ENCODE results near the gene C20orf204. TPM values are rescaled to one million over a fixed set of nuclear protein-coding genes. Genes with fewer than 3 reads are reported as not detected.

C20orf204 gene
- total RNA-seq, 1 donor from 2014 or later = 3.8 TPM

DNA sequence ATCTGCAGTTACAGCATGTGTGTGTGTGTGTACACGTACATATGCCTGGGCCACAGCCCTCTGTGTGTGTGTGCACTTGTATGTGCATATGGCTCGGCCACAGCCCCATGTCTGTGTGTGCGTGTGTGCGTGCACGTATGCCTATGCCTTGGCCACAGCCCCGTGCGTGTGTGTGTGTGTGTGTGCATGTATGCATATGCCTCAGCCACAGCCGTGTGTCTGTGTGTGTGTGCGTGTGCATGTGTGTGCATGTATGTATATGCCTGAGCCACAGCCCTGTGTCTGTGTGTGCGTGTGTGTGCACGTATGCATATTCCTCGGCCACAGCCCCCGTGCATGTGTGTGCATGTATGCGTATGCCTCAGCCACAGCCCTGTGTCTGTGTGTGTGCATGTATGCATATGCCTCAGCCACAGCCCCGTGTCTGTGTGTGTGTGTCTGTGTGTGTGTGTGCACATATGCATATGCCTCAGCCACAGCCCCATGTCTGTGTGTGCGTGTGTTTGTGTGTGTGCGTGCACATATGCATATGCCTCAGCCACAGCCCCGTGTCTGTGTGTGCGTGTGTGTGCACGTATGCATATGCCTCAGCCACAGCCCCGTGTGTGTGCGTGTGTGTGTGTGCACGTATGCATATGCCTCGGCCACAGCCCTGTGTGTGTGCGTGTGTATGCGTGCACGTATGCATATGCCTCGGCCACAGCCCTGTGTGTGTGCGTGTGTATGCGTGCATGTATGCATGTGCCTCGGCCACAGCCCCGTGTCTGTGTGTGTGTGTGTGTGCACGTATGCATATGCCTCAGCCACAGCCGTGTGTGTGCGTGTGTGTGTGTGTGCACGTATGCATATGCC lies 14.6 kb upstream of the C20orf204 start:
- H3K27me3 Mint-ChIP-seq (ENCODE audit: low read depth) = no peaks in the 10 kb centered on the region
- no peak for DNase-seq (ENCODE audit: low spot score)
- no peak overlapping the region for H3K4me3 Mint-ChIP-seq (ENCODE audit: low read depth)
- intact Hi-C loops (cut with micrococcal nuclease) = no loop called here
- H3K27ac Mint-ChIP-seq = no peak overlapping the region
- H3K36me3 Mint-ChIP-seq (ENCODE audit: low read depth) = peaks cover 68% of the 10 kb centered on the region
- H3K4me1 Mint-ChIP-seq (ENCODE audit: low read depth) = no peaks in the 10 kb centered on the region
- H3K9me3 Mint-ChIP-seq = no peaks in the 10 kb centered on the region

DNA sequence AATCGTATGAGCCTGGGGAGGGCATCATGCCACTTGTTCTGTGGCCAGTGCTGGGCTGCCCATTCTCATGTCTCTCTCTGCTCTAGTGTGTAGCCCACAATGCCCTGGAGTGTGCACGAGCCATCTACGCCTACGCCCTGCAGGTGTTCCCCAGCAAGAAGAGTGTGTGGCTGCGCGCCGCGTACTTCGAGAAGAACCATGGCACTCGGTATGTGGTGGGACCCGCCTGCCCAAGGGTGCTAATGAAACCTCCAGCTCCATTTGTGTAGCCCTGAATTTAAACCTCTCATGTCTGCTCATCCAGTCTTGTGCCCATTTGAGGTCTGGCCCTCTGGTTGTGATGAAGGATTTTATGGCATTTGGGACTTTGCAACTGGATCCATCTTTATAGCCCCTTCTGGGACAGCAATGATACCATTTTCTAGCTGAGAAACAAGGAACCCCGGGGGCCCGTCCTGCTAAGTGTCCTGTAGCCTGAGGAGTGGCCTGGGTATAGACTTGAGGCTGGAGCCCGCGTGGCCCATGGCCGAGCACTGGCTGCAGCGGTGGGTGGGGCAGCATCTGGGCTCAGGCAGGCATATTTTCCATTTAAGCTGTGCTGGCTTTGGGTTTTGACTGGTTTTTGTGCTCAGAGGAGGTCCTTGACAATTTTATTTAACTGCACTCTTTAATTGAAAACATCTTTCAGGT lies 13.2 kb upstream of the C20orf204 start:
- DNase-seq (ENCODE audit: low spot score) = no peak
- H3K4me3 Mint-ChIP-seq (ENCODE audit: low read depth) = no peak overlapping the region
- intact Hi-C loops (cut with micrococcal nuclease) = no loop called here
- no peaks in the 10 kb centered on the region for H3K4me1 Mint-ChIP-seq (ENCODE audit: low read depth)
- H3K27me3 Mint-ChIP-seq (ENCODE audit: low read depth) = no peaks in the 10 kb centered on the region
- H3K27ac Mint-ChIP-seq = no peak overlapping the region
- H3K36me3 Mint-ChIP-seq (ENCODE audit: low read depth) = peaks cover 67% of the 10 kb centered on the region
- H3K9me3 Mint-ChIP-seq = no peaks in the 10 kb centered on the region

DNA sequence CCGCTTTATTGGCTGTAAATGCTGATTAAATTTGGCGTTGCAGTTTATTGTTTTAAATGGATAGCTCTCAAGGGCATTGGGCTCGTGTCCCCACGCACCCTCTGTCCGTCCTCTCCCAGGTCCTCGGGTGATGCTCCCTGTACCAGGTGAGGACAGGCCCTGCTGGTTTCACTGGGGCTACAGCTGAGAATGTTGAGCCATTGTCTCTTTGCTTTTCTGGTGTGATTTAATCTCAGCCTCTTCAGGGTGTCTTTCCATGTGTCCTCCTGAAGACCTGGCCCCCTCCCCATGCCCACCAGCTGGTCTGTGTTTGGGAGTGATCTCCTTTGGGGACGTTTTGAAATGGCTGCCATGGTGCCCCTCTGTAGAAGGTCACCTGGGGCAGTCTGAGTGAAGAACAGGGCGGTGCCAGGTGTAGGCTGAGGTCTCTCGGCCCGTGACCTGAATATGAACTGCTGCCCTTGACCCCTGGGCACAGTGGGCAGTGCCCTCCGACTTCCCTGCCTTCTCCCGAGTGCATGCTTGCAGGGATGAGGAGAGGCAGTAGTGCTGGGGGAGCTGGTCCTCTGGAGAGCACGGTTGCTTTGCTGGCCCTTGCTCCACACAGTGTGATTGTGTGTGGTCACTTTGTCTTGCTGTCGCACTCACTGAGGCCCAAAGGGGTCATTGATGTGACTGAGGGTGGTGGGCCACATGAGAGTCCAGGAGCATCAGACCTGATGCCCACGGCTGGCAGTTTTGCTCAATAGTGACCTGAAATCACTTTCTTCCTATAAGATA lies 12.4 kb upstream of the C20orf204 start:
- Mint-ChIP-seq H3K4me1 (ENCODE audit: low read depth) (no peaks in the 10 kb centered on the region), H3K27me3 (ENCODE audit: low read depth) (no peaks in the 10 kb centered on the region), H3K4me3 (ENCODE audit: low read depth) (no peak overlapping the region), H3K9me3 (no peaks in the 10 kb centered on the region), H3K36me3 (ENCODE audit: low read depth) (peaks cover 67% of the 10 kb centered on the region), H3K27ac (no peak overlapping the region)
- intact Hi-C loops (cut with micrococcal nuclease) = no loop called here
- DNase-seq (ENCODE audit: low spot score) = no peak

DNA sequence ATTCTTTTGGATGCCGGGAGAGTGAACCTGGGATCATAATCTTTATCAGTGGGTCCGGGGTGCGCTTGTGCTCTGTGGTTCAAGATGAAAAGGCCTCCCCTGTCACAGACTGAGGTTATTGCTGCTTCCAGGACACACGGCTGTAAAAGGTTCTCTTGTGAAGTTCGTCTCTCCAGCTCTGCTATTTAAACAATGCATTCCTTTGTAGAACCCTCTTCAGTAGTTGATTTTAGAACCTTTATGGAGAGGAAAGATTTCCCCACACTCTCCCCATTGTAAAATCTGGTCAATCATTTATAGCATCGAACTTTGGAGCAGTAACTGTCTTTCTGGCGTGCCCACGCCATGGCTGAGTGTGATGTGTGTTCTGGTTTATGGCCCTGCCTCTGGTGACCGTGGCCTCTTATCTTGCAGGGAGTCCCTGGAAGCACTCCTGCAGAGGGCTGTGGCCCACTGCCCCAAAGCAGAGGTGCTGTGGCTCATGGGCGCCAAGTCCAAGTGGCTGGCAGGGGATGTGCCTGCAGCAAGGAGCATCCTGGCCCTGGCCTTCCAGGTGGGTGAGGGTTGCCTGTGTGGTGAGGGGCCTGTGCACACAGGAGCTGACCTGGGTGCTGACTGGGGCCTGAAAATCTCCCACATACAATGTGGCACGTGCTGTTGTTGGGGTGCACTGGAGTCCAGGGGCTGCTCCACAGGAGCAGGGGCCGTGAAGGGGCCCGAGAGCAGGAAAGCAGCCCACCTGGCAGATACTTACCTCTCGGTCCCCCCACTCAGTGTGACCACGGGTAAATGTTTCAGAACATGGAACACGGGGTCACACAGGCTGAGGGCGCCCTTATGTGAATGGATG lies 11.6 kb upstream of the C20orf204 start:
- Mint-ChIP-seq H3K9me3 (no peaks in the 10 kb centered on the region), H3K4me1 (ENCODE audit: low read depth) (no peaks in the 10 kb centered on the region), H3K27me3 (ENCODE audit: low read depth) (no peaks in the 10 kb centered on the region), H3K4me3 (ENCODE audit: low read depth) (no peak overlapping the region), H3K36me3 (ENCODE audit: low read depth) (peaks cover 63% of the 10 kb centered on the region), H3K27ac (no peak overlapping the region)
- intact Hi-C loops (cut with micrococcal nuclease) = no loop called here
- no peak for DNase-seq (ENCODE audit: low spot score)

DNA sequence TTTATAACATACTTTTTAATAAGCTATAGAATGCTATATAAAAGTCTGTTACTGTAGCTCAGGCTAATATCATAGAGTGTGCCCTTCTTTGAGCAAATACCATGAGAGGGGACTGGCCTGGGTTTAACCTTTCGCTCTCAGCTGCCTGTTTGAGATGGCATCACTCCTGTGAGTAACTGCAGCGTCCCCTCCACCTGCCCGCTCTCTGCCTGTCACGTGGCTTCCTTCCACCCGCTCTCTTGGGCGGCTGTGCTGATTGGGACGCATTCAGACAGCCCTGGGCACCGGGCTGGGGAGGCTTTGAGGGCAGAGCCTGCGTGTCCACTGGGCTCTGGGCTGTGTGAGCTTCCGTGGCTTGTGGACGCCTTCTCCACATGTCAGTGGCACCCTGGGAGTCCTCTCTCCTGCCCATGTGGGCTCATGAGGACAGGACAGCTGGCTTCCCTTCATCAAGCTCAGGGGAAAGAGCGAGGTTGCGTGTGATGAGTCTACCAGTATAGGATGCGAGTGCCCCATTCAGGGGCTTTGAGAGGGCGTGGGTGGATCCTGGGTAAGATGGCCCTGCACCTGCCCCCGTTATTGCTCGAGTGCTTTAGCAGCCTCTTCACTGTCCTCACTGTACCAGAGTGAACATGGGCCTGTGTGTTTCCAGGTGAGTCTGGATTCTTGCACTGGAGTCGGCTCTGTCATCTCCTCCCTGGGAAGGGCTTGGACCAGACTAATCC lies 10.7 kb upstream of the C20orf204 start:
- Mint-ChIP-seq H3K27ac (no peak overlapping the region), H3K9me3 (no peaks in the 10 kb centered on the region), H3K4me1 (ENCODE audit: low read depth) (no peaks in the 10 kb centered on the region), H3K36me3 (ENCODE audit: low read depth) (peaks cover 65% of the 10 kb centered on the region), H3K4me3 (ENCODE audit: low read depth) (no peak overlapping the region), H3K27me3 (ENCODE audit: low read depth) (no peaks in the 10 kb centered on the region)
- no peak for DNase-seq (ENCODE audit: low spot score)
- intact Hi-C loops (cut with micrococcal nuclease) = no loop called here

DNA sequence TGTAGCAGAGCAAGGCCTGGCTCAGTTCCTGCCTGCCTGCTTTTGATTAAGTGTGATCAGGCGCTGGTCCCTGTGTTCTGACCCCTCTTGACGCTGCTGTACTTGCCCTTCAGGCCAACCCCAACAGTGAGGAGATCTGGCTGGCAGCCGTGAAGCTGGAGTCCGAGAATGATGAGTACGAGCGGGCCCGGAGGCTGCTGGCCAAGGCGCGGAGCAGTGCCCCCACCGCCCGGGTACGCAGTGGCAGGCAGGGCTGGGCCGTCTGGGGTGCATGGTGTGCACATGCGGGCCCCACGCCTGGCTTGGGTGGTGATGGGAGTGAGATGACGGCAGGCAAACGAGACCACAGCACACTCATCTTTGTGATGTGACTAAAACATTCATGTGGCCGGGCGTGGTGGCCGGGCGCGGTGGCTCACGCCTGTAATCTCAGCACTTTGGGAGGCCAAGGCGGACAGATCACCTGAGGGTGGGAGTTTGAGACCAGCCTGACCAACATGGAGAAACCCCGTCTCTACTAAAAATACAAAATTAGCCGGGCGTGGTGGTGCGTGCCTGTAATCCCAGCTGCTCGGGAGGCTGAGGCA lies 10.1 kb upstream of the C20orf204 start:
- no peaks in the 10 kb centered on the region for H3K4me1 Mint-ChIP-seq (ENCODE audit: low read depth)
- H3K9me3 Mint-ChIP-seq = no peaks in the 10 kb centered on the region
- H3K36me3 Mint-ChIP-seq (ENCODE audit: low read depth) = peaks cover 72% of the 10 kb centered on the region
- no peaks in the 10 kb centered on the region for H3K27me3 Mint-ChIP-seq (ENCODE audit: low read depth)
- H3K27ac Mint-ChIP-seq = no peak overlapping the region
- H3K4me3 Mint-ChIP-seq (ENCODE audit: low read depth) = no peak overlapping the region
- DNase-seq (ENCODE audit: low spot score) = no peak
- intact Hi-C loops (cut with micrococcal nuclease) = no loop called here

DNA sequence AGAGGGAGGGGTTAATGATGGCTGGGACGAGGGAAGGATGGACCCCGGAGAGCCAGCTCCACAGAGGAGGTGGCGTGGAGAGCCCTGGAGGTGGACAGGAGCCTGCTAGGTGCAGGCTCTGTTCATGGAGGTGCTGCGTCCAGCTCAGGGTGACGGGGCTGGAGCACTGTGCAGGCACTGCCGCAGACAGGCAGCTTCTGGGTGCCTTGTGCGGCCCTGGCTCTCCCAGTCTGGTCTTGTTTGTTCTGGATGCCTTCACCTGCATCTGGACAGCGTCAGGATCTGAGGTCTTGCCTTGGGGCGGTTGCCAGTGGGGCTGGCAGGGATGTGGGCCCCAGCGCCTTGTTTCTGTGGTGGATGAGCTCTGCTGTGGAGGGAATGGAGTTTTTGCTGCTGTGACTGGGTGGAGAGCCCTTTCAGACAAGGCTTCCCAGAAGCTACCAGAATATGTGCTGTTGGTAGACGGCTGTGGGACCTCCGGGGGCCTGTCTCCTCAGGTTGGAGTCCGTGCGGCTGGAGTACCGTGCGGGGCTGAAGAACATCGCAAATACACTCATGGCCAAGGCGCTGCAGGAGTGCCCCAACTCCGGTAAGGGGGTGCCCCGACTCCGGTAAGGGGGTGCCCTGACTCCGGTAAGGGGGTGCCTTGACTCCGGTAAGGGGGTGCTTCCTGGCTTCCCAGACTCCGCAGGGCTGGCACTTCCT lies 7.8 kb upstream of the C20orf204 start:
- DNase-seq (ENCODE audit: low spot score) = no peak
- Mint-ChIP-seq H3K27ac (no peak overlapping the region), H3K27me3 (ENCODE audit: low read depth) (no peaks in the 10 kb centered on the region), H3K4me1 (ENCODE audit: low read depth) (no peaks in the 10 kb centered on the region), H3K4me3 (ENCODE audit: low read depth) (no peak overlapping the region), H3K36me3 (ENCODE audit: low read depth) (peaks cover 62% of the 10 kb centered on the region), H3K9me3 (no peaks in the 10 kb centered on the region)
- intact Hi-C loops (cut with micrococcal nuclease) = no loop called here

DNA sequence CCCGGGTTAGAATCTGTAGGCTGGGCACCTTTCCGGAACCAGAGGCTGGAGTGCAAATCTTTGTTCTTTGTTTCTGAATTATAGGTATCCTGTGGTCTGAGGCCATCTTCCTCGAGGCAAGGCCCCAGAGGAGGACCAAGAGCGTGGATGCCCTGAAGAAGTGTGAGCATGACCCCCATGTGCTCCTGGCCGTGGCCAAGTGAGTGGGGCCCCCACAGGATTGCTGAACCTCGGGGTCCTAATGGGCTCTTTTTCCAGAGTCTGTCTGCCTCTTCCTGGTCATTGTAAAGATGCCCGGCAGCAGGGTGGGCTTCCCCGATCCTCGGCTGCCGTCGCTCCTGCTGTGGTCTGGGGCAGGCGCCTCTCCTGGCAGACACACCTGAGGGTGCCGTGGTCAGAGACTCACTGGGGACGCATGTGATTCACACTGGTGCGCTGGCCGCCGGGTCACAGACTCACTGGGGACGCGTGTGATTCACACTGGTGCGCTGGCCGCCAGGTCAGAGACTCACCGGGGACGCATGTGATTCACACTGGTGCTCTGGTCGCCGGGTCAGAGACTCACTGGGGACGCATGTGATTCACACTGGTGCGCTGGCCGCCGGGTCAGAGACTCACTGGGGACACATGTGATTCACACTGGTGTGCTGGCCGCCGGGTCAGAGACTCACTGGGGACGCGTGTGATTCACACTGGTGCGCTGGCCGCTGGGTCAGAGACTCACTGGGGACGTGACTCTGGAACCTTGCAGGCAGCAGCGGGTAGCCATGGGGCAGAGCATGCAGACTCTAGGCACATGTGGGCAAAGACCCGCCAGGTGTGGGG lies 6.5 kb upstream of the C20orf204 start:
- DNase-seq (ENCODE audit: low spot score) = no peak
- H3K4me1 Mint-ChIP-seq (ENCODE audit: low read depth) = peaks cover 5% of the 10 kb centered on the region
- intact Hi-C loops (cut with micrococcal nuclease) = loop anchor here (10.0 kb wide), 1 partner anchor 135 kb away; the partner anchor contains the start of gene DNAJC5
- H3K27me3 Mint-ChIP-seq (ENCODE audit: low read depth) = no peaks in the 10 kb centered on the region
- no peak overlapping the region for H3K27ac Mint-ChIP-seq
- no peaks in the 10 kb centered on the region for H3K9me3 Mint-ChIP-seq
- peaks cover 58% of the 10 kb centered on the region for H3K36me3 Mint-ChIP-seq (ENCODE audit: low read depth)
- no peak overlapping the region for H3K4me3 Mint-ChIP-seq (ENCODE audit: low read depth)

DNA sequence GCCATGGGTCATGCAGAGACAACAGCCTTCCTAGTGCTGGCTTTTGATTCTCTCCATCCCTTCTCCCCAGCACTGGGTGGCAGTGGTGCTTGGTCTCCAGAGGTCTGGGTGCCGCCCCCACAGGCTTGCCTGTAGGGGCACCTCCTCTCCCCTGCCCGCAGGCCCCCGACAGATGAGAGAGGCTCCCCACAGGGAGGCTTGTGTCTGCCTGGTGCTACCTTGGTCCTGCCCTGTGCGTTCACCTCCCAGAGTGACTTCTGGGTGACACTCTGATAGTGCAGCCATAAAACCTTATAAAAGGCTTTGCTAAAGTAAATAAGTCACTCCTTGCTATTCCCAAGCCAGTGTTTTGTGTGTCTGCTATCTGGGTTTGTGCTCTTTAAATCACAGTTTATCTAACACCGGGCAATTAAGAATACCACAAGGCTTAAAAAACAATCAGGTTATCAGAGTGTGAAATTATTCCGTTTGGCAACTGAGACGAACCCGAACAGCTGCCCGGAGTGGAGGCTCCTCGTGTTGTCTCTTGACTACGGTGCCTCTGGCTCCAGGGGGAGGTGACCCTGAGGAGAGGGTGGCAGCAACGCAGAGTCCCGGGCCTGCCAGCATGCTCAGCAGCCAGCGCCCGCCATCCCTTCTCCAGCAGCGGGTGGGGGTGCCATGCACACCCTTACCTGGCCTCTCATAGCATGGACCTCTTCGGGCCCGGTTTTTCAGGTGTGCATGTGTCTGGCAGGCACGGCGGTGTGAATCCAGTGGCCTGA lies 5.4 kb upstream of the C20orf204 start:
- H3K36me3 Mint-ChIP-seq (ENCODE audit: low read depth) = peaks cover 55% of the 10 kb centered on the region
- H3K27me3 Mint-ChIP-seq (ENCODE audit: low read depth) = no peaks in the 10 kb centered on the region
- intact Hi-C loops (cut with micrococcal nuclease) = loop anchor here (10.0 kb wide), 1 partner anchor 136 kb away; the partner anchor contains the start of gene DNAJC5
- H3K4me3 Mint-ChIP-seq (ENCODE audit: low read depth) = no peak overlapping the region
- H3K4me1 Mint-ChIP-seq (ENCODE audit: low read depth) = peaks cover 13% of the 10 kb centered on the region
- H3K9me3 Mint-ChIP-seq = no peaks in the 10 kb centered on the region
- no peak overlapping the region for H3K27ac Mint-ChIP-seq
- DNase-seq (ENCODE audit: low spot score) = no peak

DNA sequence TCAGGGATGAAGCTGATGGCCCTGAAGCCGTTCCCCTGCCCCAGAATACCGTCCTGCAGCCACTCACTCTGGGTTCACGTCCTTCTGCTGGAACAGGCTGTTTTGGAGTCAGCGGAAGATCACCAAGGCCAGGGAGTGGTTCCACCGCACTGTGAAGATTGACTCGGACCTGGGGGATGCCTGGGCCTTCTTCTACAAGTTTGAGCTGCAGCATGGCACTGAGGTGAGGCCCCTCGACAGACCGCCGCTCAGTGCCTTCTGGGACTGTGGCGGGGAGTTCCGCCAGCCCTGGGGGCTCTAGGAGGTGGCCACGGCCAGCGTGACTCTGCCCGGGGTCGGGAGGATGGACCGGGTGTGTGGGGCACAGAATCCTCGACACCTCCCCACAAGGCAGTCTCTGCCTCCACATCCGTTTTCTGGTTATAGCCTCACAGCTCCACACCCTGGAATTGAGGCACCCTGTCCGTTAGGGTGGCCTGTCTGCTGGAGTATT lies 4.1 kb upstream of the C20orf204 start:
- H3K36me3 Mint-ChIP-seq (ENCODE audit: low read depth) = peaks cover 49% of the 10 kb centered on the region
- H3K27me3 Mint-ChIP-seq (ENCODE audit: low read depth) = no peaks in the 10 kb centered on the region
- intact Hi-C loops (cut with micrococcal nuclease) = loop anchor here (10.0 kb wide), 1 partner anchor 137 kb away; the partner anchor contains the start of gene DNAJC5
- H3K27ac Mint-ChIP-seq = no peak overlapping the region
- no peaks in the 10 kb centered on the region for H3K9me3 Mint-ChIP-seq
- H3K4me1 Mint-ChIP-seq (ENCODE audit: low read depth) = peaks cover 19% of the 10 kb centered on the region
- no peak for DNase-seq (ENCODE audit: low spot score)
- no peak overlapping the region for H3K4me3 Mint-ChIP-seq (ENCODE audit: low read depth)

Data from activated T-helper 2 cell treated with anti-CD3 and anti-CD28 coated beads, Interferon-gamma antibody, Interleukin-2, Interleukin-4, amounts not matched to agents 10 μg/mL and 5 μg/mL and 100 μg/mL, durations not matched to agents 14 hours and 24 hours and 36 hours (primary cell).